Mucosa of descending colon (tissue), 3 donors: Measurements from ENCODE around the gene GPN2. TPM values are rescaled to one million over a fixed set of nuclear protein-coding genes. Genes with fewer than 3 reads are reported as not detected.

Experiments used
- ATAC-seq: fragments of 200-7000 bp; cut with Tn5 transposase; one replicate; pipeline ENCODE4 v1.9.1; 2020; ENCODE audit warnings: mild to moderate bottlenecking, moderate library complexity
- DNase-seq, 3 donors: peaks; one replicate each; pipeline ENCODE4 v3.0.0-alpha.2; 2020
- H3K36me3 ChIP-seq: fragments of 200-600 bp; one replicate; pipeline ENCODE4 v1.8.0; 2021; ENCODE audit warnings: low read depth, mild to moderate bottlenecking
- H3K4me1 ChIP-seq: fragments of 200-600 bp; one replicate; pipeline ENCODE4 v1.8.0; 2021; ENCODE audit warnings: low read depth, mild to moderate bottlenecking
- H3K4me3 ChIP-seq: fragments of 200-600 bp; one replicate; pipeline ENCODE4 v1.8.0; 2021; ENCODE audit warnings: mild to moderate bottlenecking
- H3K9me3 ChIP-seq: fragments of 200-600 bp; one replicate; pipeline ENCODE4 v1.8.0; 2021; ENCODE audit warnings: mild to moderate bottlenecking
- intact Hi-C, 2 donors: fragments of 100-400 bp; cut with DNase I in 1 of 2; cut with micrococcal nuclease in 1 of 2; formaldehyde crosslinking; loops; one replicate each; pipeline versions ENCODE4 v1.11.0 to v1.11.1; 2022; cut with DNase I, micrococcal nuclease
- total RNA-seq, 3 donors: library from RNA; stranded (reverse); fragmentation: NEBNext Ultra II Directional in 2 of 3; extraction: Animal tissue kit (Norgen Biotek cat#: 25700) in 2 of 3; gene quantifications; one replicate each; pipeline versions ENCODE4 v1.2.1 to v1.2.4, GENCODE V29; 2021 to 2023
- TF ChIP-seq, protein P1 (sequence below): fragments of 200-600 bp; IDR thresholded peaks from one replicate; pipeline ENCODE4 v1.8.0; 2022; ENCODE audit warnings: antibody characterized with exemption, mild to moderate bottlenecking
- donor health status: DM: no; HTN: no; CAD: no; lungs with moderate emphysema.
- donor health status: DM: no; HTN: no; CAD: no.
- donor health status: DM: no; HTN: yes; CAD: no.

GPN2 gene
- total RNA-seq, 3 donors from 2014 or later, result 25.4 to 37.2 (median 27.0) TPM

DNA sequence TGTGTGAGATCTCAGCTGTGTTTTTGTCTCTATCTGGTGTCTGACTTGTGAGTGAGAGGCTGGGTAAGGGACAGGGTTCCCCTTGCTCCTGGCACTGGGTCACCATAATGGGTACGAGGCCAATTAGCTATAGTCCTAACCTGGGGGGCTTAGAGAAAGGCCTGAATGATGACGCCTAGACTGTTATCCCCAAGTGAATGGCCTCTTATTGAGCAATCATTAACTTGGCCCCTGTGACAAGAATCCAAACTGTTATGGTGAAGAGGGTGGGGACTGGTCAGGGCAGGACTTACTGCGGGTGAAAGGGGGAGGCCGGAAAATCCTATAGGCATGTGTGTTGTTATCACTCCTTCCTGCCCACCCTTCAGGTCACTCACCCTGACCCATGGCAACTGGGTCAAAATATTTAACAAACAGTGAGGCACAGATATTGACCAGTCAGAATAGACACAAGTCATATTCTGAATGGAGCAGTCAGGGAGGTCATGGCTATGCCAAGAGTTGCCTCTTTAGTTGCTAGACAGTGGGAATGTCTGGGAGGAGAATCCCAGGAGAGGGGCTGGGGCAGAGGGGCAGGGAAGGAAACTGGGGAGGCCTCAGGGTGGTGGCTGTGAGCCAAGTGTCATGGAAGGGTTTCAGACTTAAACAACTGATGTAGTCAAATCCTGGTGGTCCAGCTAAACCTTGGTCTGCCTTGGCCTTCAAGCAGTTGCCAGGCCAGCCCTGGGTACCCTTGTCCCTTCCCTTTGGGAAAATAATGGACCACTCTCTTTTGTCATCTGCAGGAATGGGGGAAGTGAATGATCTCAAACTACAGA lies 20.5 kb upstream of the GPN2 start:
- intact Hi-C loops, result no loop called here
- H3K36me3 ChIP-seq, result no peaks in the 10 kb centered on the region
- TF ChIP-seq, protein P1, sequence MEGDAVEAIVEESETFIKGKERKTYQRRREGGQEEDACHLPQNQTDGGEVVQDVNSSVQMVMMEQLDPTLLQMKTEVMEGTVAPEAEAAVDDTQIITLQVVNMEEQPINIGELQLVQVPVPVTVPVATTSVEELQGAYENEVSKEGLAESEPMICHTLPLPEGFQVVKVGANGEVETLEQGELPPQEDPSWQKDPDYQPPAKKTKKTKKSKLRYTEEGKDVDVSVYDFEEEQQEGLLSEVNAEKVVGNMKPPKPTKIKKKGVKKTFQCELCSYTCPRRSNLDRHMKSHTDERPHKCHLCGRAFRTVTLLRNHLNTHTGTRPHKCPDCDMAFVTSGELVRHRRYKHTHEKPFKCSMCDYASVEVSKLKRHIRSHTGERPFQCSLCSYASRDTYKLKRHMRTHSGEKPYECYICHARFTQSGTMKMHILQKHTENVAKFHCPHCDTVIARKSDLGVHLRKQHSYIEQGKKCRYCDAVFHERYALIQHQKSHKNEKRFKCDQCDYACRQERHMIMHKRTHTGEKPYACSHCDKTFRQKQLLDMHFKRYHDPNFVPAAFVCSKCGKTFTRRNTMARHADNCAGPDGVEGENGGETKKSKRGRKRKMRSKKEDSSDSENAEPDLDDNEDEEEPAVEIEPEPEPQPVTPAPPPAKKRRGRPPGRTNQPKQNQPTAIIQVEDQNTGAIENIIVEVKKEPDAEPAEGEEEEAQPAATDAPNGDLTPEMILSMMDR, result no peak
- peaks cover 28% of the 10 kb centered on the region for H3K4me1 ChIP-seq
- ATAC-seq (peak; percentile 39), DNase-seq (peak in 1 of 3 donors; percentile 42)
- no peaks in the 10 kb centered on the region for H3K9me3 ChIP-seq
- H3K4me3 ChIP-seq, result no peak overlapping the region

DNA sequence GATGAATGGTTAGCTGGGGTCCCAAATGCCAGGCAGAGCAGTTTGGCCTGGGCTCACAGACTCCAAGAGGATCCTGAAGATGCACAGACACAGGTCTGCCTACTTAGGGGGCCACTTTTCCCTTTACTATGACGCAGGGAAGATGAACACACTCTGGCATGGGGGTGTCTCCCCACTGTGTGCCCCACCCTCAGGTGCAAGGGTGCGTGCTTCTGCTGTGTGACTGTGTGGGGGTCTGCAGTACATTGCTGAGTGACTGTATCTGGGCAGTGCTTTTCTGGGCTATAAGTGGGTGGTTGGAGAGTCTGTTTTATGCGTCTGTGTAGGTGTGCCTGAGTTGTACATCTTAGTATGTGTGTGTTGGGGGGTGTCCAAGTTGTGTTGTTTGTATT lies 19.9 kb upstream of the GPN2 start:
- no peak for DNase-seq
- ATAC-seq, result no peak
- no peaks in the 10 kb centered on the region for H3K9me3 ChIP-seq
- peaks cover 25% of the 10 kb centered on the region for H3K4me1 ChIP-seq
- TF ChIP-seq, protein P1, result no peak
- H3K4me3 ChIP-seq, result no peak overlapping the region
- no peaks in the 10 kb centered on the region for H3K36me3 ChIP-seq
- intact Hi-C loops, result no loop called here

DNA sequence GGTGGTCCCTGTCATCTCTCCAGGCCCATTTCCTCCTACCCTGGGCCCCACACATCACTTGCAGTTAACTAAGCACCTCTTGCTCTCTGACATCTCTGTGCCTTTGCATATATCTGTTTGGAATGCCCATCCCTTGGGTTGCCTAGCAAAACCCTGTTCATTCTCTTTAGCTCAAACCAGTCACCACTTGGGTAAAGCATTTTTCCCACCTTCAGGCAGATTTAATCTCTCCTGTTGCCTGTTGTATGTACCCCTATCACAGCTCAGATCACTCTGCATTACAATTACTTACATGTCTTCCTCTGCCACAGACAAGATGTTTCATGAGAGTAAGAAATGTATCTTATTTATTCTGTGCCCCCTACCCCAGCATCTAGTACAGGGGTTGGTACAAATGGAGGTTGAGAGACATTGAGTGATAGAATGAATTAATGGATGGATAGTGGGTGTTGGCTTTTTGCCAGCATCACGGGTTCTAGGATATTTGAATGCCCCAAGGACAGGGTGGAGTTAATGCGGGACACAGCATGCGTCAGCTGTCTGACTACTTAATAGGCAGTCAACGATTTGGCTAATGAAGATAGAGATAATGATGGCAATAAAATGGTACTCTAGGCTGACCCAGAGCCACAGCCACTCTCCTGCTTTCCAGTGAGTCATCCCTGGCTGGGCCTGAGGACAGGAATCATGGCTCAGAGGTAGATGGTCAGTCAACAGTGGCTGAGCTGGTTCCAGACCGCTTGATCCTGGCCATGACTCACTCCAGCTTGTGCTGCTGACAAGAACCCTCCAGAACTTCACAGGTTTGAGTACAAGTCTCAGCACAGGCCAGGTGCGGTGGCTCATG lies 17.2 kb upstream of the GPN2 start:
- intact Hi-C loops, result no loop called here
- peaks cover 11% of the 10 kb centered on the region for H3K4me1 ChIP-seq
- DNase-seq, result no peak
- ATAC-seq, result peak; percentile 65
- H3K4me3 ChIP-seq, result no peak overlapping the region
- H3K36me3 ChIP-seq, result no peaks in the 10 kb centered on the region
- TF ChIP-seq, protein P1, result no peak
- no peaks in the 10 kb centered on the region for H3K9me3 ChIP-seq

DNA sequence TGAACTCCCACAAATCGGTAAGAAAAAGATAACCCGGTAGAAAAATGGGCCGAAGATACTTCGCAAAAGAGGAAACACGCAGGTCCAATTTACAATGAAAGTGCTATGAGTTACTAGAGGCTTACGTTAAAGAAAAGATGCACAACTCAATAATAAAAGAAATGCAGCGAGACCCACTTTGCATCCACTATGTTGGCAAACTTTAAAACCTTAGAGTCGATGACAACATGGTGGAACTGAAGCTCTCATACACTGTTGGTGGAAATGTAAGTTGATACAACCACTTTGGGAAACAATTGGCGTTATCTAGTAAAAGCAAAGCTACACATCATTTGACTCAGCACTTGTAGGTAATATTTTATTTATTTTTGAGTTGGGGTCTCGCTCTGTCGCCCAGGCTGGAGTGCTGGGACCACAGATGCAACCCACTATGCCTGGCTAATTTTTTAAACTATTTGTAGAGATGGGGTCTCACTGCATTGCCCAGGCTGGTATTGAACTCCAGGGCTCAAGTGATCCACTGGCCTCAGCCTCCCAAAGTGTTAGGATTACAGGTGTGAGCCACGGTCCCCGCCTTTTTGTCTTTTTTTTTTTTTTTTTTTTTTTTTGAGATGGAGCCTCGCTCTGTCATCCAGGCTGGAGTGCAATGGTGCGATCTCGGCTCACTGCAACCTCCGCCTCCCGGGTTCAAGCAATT lies 10.9 kb upstream of the GPN2 start:
- H3K4me3 ChIP-seq, result peak overlapping the region; percentile 67
- H3K36me3 ChIP-seq, result no peaks in the 10 kb centered on the region
- ATAC-seq (no peak), DNase-seq (no peak)
- no peaks in the 10 kb centered on the region for H3K9me3 ChIP-seq
- intact Hi-C loops, result no loop called here
- peaks cover 26% of the 10 kb centered on the region for H3K4me1 ChIP-seq
- TF ChIP-seq, protein P1, result no peak

DNA sequence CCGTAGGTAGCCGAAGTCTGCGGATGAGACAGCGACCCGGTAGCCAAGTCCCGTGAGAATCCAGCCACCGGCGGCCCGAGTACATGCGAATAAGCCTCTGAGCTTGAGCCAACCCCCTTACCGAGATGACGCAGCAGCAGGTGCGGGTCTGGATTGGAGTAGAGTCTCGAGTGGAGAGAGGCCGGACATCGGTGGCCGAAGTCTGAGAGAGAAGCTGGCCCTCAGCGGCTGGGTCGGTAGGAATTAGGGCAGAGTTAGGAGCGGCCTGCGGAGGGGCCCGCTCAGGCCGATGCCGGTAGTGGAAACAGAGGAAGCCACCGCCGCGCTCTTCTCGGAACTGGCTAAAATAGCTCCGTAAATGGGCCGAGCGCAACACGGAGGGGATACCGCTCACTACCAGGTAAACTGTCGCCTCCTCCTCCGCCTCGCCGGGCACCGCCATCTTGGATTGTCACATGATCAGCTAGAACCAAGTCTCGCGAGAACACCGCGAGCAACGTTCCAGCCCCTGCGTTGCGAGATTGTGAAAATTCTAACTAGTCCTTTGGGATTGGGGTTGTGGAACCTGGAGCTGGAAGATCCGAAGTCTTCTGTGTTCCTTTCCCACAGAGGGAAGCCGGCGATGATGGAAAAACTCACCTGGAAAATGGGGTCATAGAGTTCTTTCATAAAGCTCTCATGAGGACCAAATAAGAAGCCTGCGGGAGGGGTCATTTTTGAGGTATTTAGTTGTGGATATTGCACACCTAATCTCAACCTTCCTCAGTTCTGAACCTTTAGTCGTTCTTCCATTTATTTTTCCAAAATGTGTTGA lies 10.1 kb upstream of the GPN2 start, which contains the start of gene GPATCH3:
Gene GPATCH3 (minus strand): TSS at position 467 of the 814 bp plus-strand sequence. CDS start 25 bp downstream, at position 442.
- TF ChIP-seq, protein P1, result no peak

More for the DNA sequence above, 10.1 kb upstream of the GPN2 start, which contains the start of gene GPATCH3:
- H3K4me3 ChIP-seq, result peak within 1 kb of the TSS; percentile 67
- peaks cover 21% of the 10 kb centered on the region for H3K4me1 ChIP-seq
- DNase-seq, result peak; percentile 91 to 96 (median 93)
- intact Hi-C loops, result no loop called here
- ATAC-seq, result peak; percentile 94
- H3K9me3 ChIP-seq, result no peaks in the 10 kb centered on the region
- no peaks in the 10 kb centered on the region for H3K36me3 ChIP-seq
